H1 (cell line): ENCODE measurements around the gene CNTN5. TPM values are rescaled to one million over a fixed set of nuclear protein-coding genes. Genes with fewer than 3 reads are reported as not detected.

ENCODE experiments used
- CTCF ChIA-PET: fragments of 300-600 bp; sonication (Branson Sonifier 250); formaldehyde crosslinking; loops from one replicate; lab custom pipeline; 2021; ENCODE audit not compliant: partially characterized antibody; lab: Charles Lee
- POLR2A ChIA-PET: fragments of 300-600 bp; sonication (Branson Sonifier 250); formaldehyde crosslinking; loops from one replicate; lab custom pipeline; 2021; ENCODE audit warnings: inconsistent platforms; ENCODE audit not compliant: partially characterized antibody; lab: Charles Lee
- DNase-seq, 2 experiments: peaks; one replicate each; pipeline versions ENCODE4 v3.0.0 to v3.0.0-alpha.2; 2010 to 2022; ENCODE audit warnings: low spot score in 2 of 2, low read depth in 1 of 2, mixed read lengths in 1 of 2
- FAIRE-seq: peaks from 2 replicates; lab custom pipeline; 2011; peaks lifted over from hg19 to GRCh38; lab: Jason Lieb, UNC
- H2AFZ ChIP-seq: 2 replicates; pipeline ENCODE4 v1.8.1; 2012; ENCODE audit warnings: low read length, inconsistent platforms
- H2AK5ac ChIP-seq: 2 replicates; pipeline ENCODE4 v1.6.1; 2013; ENCODE audit warnings: low read depth, low read length
- H2BK120ac ChIP-seq: replicated peaks from 2 replicates; pipeline ENCODE3; 2013; ENCODE audit warnings: low read depth, low read length, inconsistent platforms
- H2BK12ac ChIP-seq: 2 replicates; pipeline ENCODE4 v1.6.1; 2013; ENCODE audit warnings: low read depth, low read length
- H2BK15ac ChIP-seq: 2 replicates; pipeline ENCODE4 v1.6.1; 2013; ENCODE audit warnings: low read length
- H2BK20ac ChIP-seq: 2 replicates; pipeline ENCODE4 v1.6.1; 2013; ENCODE audit warnings: low read length
- H2BK5ac ChIP-seq: 2 replicates; pipeline ENCODE4 v1.6.1; 2013; ENCODE audit warnings: low read depth, low read length
- H3K14ac ChIP-seq: 2 replicates; pipeline ENCODE4 v1.6.1; 2013; ENCODE audit warnings: inconsistent platforms; ENCODE audit not compliant: insufficient read length
- H3K18ac ChIP-seq: 2 replicates; pipeline ENCODE4 v1.6.1; 2013; ENCODE audit warnings: low read length; ENCODE audit errors: extremely low read depth
- H3K23ac ChIP-seq: 2 replicates; pipeline ENCODE4 v1.6.1; 2013; ENCODE audit warnings: inconsistent platforms; ENCODE audit not compliant: insufficient read length
- H3K23me2 ChIP-seq: 2 replicates; pipeline ENCODE4 v1.6.1; 2013; ENCODE audit warnings: low read depth, low read length
- H3K27ac ChIP-seq: 2 replicates; pipeline ENCODE4 v1.6.1; 2011; ENCODE audit warnings: low read depth, low read length, inconsistent platforms
- H3K27me3 ChIP-seq, 4 experiments: replicated peaks in 1 of 4; 1 replicate in 1 of 4; 2 replicates in 3 of 4; pipeline versions ENCODE4 v1.6.1 to v1.8.1; 2011 to 2013; ENCODE audit warnings: low read length in 3 of 4, mild to moderate bottlenecking in 3 of 4, inconsistent platforms in 2 of 4, mixed read lengths in 2 of 4, moderate library complexity in 1 of 4; ENCODE audit not compliant: control insufficient read depth in 3 of 4, insufficient read depth in 3 of 4; ENCODE audit errors: extremely low read depth in 1 of 4
- H3K36me3 ChIP-seq, 4 experiments: 2 replicates each; pipeline versions ENCODE4 v1.6.1 to v1.8.1; 2011 to 2013; ENCODE audit warnings: mild to moderate bottlenecking in 4 of 4, low read length in 3 of 4, moderate library complexity in 2 of 4, control low read depth in 1 of 4, inconsistent platforms in 1 of 4; ENCODE audit not compliant: insufficient read depth in 4 of 4, control insufficient read depth in 2 of 4
- H3K4ac ChIP-seq: replicated peaks from 2 replicates; pipeline ENCODE3; 2013; ENCODE audit warnings: low read length, low read depth, mixed read lengths, inconsistent platforms; ENCODE audit not compliant: insufficient read length
- H3K4me1 ChIP-seq, 4 experiments: replicated peaks in 1 of 4; 1 replicate in 1 of 4; 2 replicates in 3 of 4; pipeline versions ENCODE4 v1.6.1 to v1.8.1; 2011 to 2013; ENCODE audit warnings: low read length in 3 of 4, inconsistent platforms in 2 of 4, mixed read lengths in 1 of 4; ENCODE audit not compliant: insufficient read depth in 4 of 4, control insufficient read depth in 3 of 4
- H3K4me2 ChIP-seq, 2 experiments: 2 replicates each; pipeline versions ENCODE4 v1.6.1 to v1.8.1; 2011 to 2013; ENCODE audit warnings: low read depth in 2 of 2, low read length in 2 of 2, control low read depth in 1 of 2, inconsistent platforms in 1 of 2, mild to moderate bottlenecking in 1 of 2; ENCODE audit not compliant: insufficient read depth in 1 of 2
- H3K4me3 ChIP-seq, 4 experiments: fragments of 200-600, 300-600 bp in 1 of 4; sonication (generic), shearing (Covaris generic), sonication (Bioruptor Twin) in 1 of 4; 2 replicates each; pipeline versions ENCODE4 v1.5.1 to v1.8.1; 2011 to 2016; ENCODE audit warnings: low read length in 4 of 4, low read depth in 3 of 4, control low read depth in 2 of 4, inconsistent platforms in 2 of 4, mild to moderate bottlenecking in 2 of 4, mixed read lengths in 1 of 4, moderate library complexity in 1 of 4; ENCODE audit not compliant: insufficient read depth in 2 of 4; ENCODE audit errors: extremely low read depth in 1 of 4
- H3K56ac ChIP-seq: replicated peaks from 2 replicates; pipeline ENCODE3; 2013; ENCODE audit warnings: low read depth, mild to moderate bottlenecking, mixed read lengths, low read length, inconsistent platforms; ENCODE audit not compliant: insufficient read length
- H3K79me1 ChIP-seq: 2 replicates; pipeline ENCODE4 v1.6.1; 2013; ENCODE audit warnings: low read depth, low read length, control low read depth
- H3K79me2 ChIP-seq, 2 experiments: 2 replicates each; pipeline versions ENCODE4 v1.6.1 to v1.8.1; 2012 to 2013; ENCODE audit warnings: low read length in 2 of 2, mild to moderate bottlenecking in 2 of 2, inconsistent platforms in 1 of 2; ENCODE audit not compliant: insufficient read depth in 2 of 2, control insufficient read depth in 1 of 2
- H3K9ac ChIP-seq, 4 experiments: replicated peaks in 1 of 4; 1 replicate in 1 of 4; 2 replicates in 3 of 4; pipeline versions ENCODE4 v1.6.1 to v1.8.1; 2011 to 2013; ENCODE audit warnings: low read depth in 3 of 4, low read length in 3 of 4, control low read depth in 2 of 4, mild to moderate bottlenecking in 2 of 4, moderate library complexity in 2 of 4, inconsistent platforms in 1 of 4; ENCODE audit errors: extremely low read depth in 1 of 4
- H3K9me3 ChIP-seq, 2 experiments: 2 replicates each; pipeline versions ENCODE4 v1.6.1 to v1.8.1; 2012 to 2013; ENCODE audit warnings: mild to moderate bottlenecking in 2 of 2, moderate library complexity in 2 of 2, control low read depth in 1 of 2, inconsistent platforms in 1 of 2, low read depth in 1 of 2, low read length in 1 of 2, mixed read lengths in 1 of 2; ENCODE audit not compliant: insufficient read depth in 2 of 2
- H4K20me1 ChIP-seq, 2 experiments: replicated peaks in 1 of 2; 2 replicates each; pipeline versions ENCODE3 to v1.8.1; 2011 to 2013; ENCODE audit warnings: inconsistent platforms in 2 of 2, low read length in 2 of 2, mild to moderate bottlenecking in 1 of 2; ENCODE audit not compliant: insufficient read depth in 2 of 2, control insufficient read depth in 1 of 2
- H4K5ac ChIP-seq: 2 replicates; pipeline ENCODE4 v1.6.1; 2013; ENCODE audit warnings: low read length, low read depth, mixed read lengths, inconsistent platforms; ENCODE audit not compliant: insufficient read length
- H4K8ac ChIP-seq: 2 replicates; pipeline ENCODE4 v1.8.0; 2013; ENCODE audit warnings: mild to moderate bottlenecking, moderate library complexity, low read length, inconsistent platforms; ENCODE audit not compliant: insufficient read depth; ENCODE audit errors: extremely low read depth
- H4K91ac ChIP-seq: replicated peaks from 2 replicates; pipeline ENCODE3; 2013; ENCODE audit warnings: low read length, mixed read lengths, inconsistent platforms; ENCODE audit not compliant: insufficient read length
- CBX5 ChIP-seq: fragments of 300-800, 300-1000 bp; sonication (generic); IDR thresholded peaks from 2 replicates; pipeline ENCODE4 v1.7.1; 2016; ENCODE audit warnings: antibody characterized with exemption, low read length, low read depth
- CEBPB ChIP-seq: IDR thresholded peaks from 2 replicates; pipeline ENCODE4 v1.6.1; 2012; ENCODE audit warnings: low read depth, low read length
- CHD1 ChIP-seq: IDR thresholded peaks from 2 replicates; pipeline ENCODE4 v1.6.1; 2012; ENCODE audit warnings: low read depth, low read length, improper control_type of control experiment
- GABPA ChIP-seq: IDR thresholded peaks from 2 replicates; pipeline ENCODE4 v1.6.1; 2011; ENCODE audit warnings: mild to moderate bottlenecking, low read length, moderate library complexity, borderline replicate concordance; ENCODE audit not compliant: insufficient read depth
- GTF2F1 ChIP-seq: IDR thresholded peaks from 2 replicates; pipeline ENCODE4 v1.6.1; 2012; ENCODE audit warnings: low read depth, low read length, improper control_type of control experiment, borderline replicate concordance
- NANOG ChIP-seq: IDR thresholded peaks from 2 replicates; pipeline ENCODE4 v1.6.1; 2011; ENCODE audit warnings: low read length, low read depth, mild to moderate bottlenecking, inconsistent platforms; ENCODE audit not compliant: insufficient read depth, poor library complexity, severe bottlenecking
- RBBP5 ChIP-seq: IDR thresholded peaks from 2 replicates; pipeline ENCODE4 v1.7.1; 2012; ENCODE audit warnings: low read depth, mild to moderate bottlenecking, inconsistent platforms, low read length, moderate library complexity, borderline replicate concordance
- RXRA ChIP-seq: IDR thresholded peaks from 2 replicates; pipeline ENCODE4 v1.6.1; 2011; ENCODE audit warnings: low read depth, mild to moderate bottlenecking, low read length, moderate library complexity; ENCODE audit not compliant: insufficient read depth
- SAP30 ChIP-seq: fragments of 300-600 bp; sonication (generic); IDR thresholded peaks from 2 replicates; pipeline ENCODE4 v1.7.1; 2012; ENCODE audit warnings: low read length, moderate library complexity, mild to moderate bottlenecking, inconsistent platforms; ENCODE audit not compliant: insufficient read depth, insufficient replicate concordance
- SP4 ChIP-seq: IDR thresholded peaks from 2 replicates; pipeline ENCODE4 v1.6.1; 2012; ENCODE audit warnings: low read length, inconsistent platforms
- YY1 ChIP-seq: IDR thresholded peaks from 2 replicates; pipeline ENCODE4 v1.6.1; 2011; ENCODE audit warnings: low read depth, mild to moderate bottlenecking, low read length
- ZNF274 ChIP-seq: IDR thresholded peaks from 2 replicates; pipeline ENCODE4 v1.7.0; 2012; ENCODE audit warnings: low read length, borderline replicate concordance; ENCODE audit errors: extremely low read depth
- WGBS, 2 experiments: shearing (Covaris generic) in 1 of 2; methylation state at CpG; one replicate each; pipeline versions ENCODE4 v1.1.6 to v1.1.7; 2013 to 2015; ENCODE audit warnings: low lambda C conversion rate in 2 of 2, mixed read lengths in 2 of 2, inconsistent platforms in 1 of 2, low coverage in 1 of 2, missing lambda C conversion rate in 1 of 2; ENCODE audit not compliant: insufficient replicate concordance in 2 of 2, insufficient coverage in 1 of 2, insufficient read length in 1 of 2; ENCODE audit errors: extremely low coverage in 1 of 2, missing lambda C conversion rate in 1 of 2; 5-methylcytosine and 5-hydroxymethylcytosine counted together
- polyA plus RNA-seq, 7 experiments: library from polyadenylated mRNA; depleted of rRNA in 3 of 7; stranded (reverse) in 5 of 7; unstranded in 2 of 7; fragments of >200 nt in 5 of 7; fragments of 200-250 nt in 2 of 7; gene quantifications; 1 replicate in 5 of 7; 2 replicates in 1 of 7; 4 replicates in 1 of 7; pipeline versions ENCODE4 v1.2.1 to v1.2.3, GENCODE V29; 2011 to 2013; ENCODE audit warnings: missing spikeins in 2 of 7, mixed read lengths in 2 of 7
- total RNA-seq: library from RNA; stranded (reverse); fragmentation: NEBNext Ultra II Directional; extraction: Animal tissue kit (Norgen Biotek cat#: 25700); gene quantifications from 2 replicates; pipeline ENCODE4 v1.2.1, GENCODE V29; 2021

Gene CNTN5
- total and polyA plus RNA-seq, 2 of the 8 experiments (the other 6 are each of a cell fraction or from before 2014, with no cell fraction given), result not detected

- H2BK5ac ChIP-seq, result no peak overlapping the region
- no peaks in the 10 kb centered on the region for H3K9me3 ChIP-seq
- H3K18ac ChIP-seq, result no peak overlapping the region
- no peak overlapping the region for H3K27ac ChIP-seq
- ChIA-PET CTCF (no interaction called here), POLR2A (no interaction called here)
- H3K4me3 ChIP-seq, result no peak overlapping the region
- DNase-seq (no peak), FAIRE-seq (no peak)
- no peak overlapping the region for H2BK15ac ChIP-seq
- WGBS, 2 experiments, result 91% methylated on average over 3 of the region's 3 CpGs; no CpG with 5 or more reads in 1 of the 2 experiments
- no peaks in the 10 kb centered on the region for H3K36me3 ChIP-seq
- H3K56ac ChIP-seq, result no peak overlapping the region
- H3K23ac ChIP-seq, result no peak overlapping the region
- H3K27me3 ChIP-seq, result no peaks in the 10 kb centered on the region
- H3K23me2 ChIP-seq, result no peaks in the 10 kb centered on the region
- no peaks in the 10 kb centered on the region for H4K20me1 ChIP-seq
- no peak overlapping the region for H3K14ac ChIP-seq
- no peak overlapping the region for H2BK20ac ChIP-seq
- H3K4me1 ChIP-seq, result no peaks in the 10 kb centered on the region
- no peak overlapping the region for H4K8ac ChIP-seq
- H4K91ac ChIP-seq, result no peak overlapping the region
- TF ChIP-seq GTF2F1 (no peak), GABPA (no peak), NANOG (no peak), CEBPB (no peak), SP4 (no peak), YY1 (no peak), CBX5 (no peak), ZNF274 (no peak), RBBP5 (no peak), SAP30 (no peak), RXRA (no peak), CHD1 (no peak)
- no peak overlapping the region for H3K4ac ChIP-seq
- no peak overlapping the region for H2AFZ ChIP-seq
- H3K79me2 ChIP-seq, result no peaks in the 10 kb centered on the region
- no peak overlapping the region for H2BK12ac ChIP-seq
- no peak overlapping the region for H4K5ac ChIP-seq
- H2BK120ac ChIP-seq, result no peak overlapping the region
- H3K79me1 ChIP-seq, result no peaks in the 10 kb centered on the region
- H3K9ac ChIP-seq, result no peak overlapping the region
- no peak overlapping the region for H2AK5ac ChIP-seq
- no peak overlapping the region for H3K4me2 ChIP-seq
Observed at GRCh38 chr11:99614352-99614751, 593.6 kb downstream of the CNTN5 start.
